Thyroid gland (tissue), 4 donors: ENCODE results near the gene FOXC2. TPM values are rescaled to one million over a fixed set of nuclear protein-coding genes. Genes with fewer than 3 reads are reported as not detected.

ENCODE experiments used
- DNase-seq, 2 donors: peaks; one replicate each; pipeline ENCODE4 v3.0.0-alpha.2; 2019
- H3K27ac ChIP-seq, 3 donors: fragments of 200-600 bp; sonication (generic); 1 replicate in 2 of 3; 2 replicates in 1 of 3; pipeline ENCODE4 v1.5.1; 2016 to 2019; ENCODE audit warnings: mild to moderate bottlenecking in 1 of 3, moderate library complexity in 1 of 3
- H3K27me3 ChIP-seq: fragments of 200-600 bp; sonication (generic); one replicate; pipeline ENCODE4 v1.5.1; 2019
- H3K36me3 ChIP-seq, 2 donors: fragments of 200-600 bp; sonication (generic); one replicate each; pipeline ENCODE4 v1.5.1; 2016 to 2019
- H3K4me1 ChIP-seq, 2 donors: fragments of 200-600 bp; sonication (generic); one replicate each; pipeline ENCODE4 v1.5.1; 2017 to 2019
- H3K4me3 ChIP-seq, 3 donors: fragments of 200-600 bp; sonication (generic); replicated peaks in 1 of 3; 1 replicate in 2 of 3; 2 replicates in 1 of 3; pipeline ENCODE4 v1.5.1; 2016; ENCODE audit warnings: mild to moderate bottlenecking in 1 of 3
- H3K9me3 ChIP-seq: fragments of 200-600 bp; sonication (generic); one replicate; pipeline ENCODE4 v1.5.1; 2017
- CTCF ChIP-seq, 6 experiments: fragments of 200-600 bp in 3 of 6; fragments of 450-650 bp in 3 of 6; sonication (generic) in 3 of 6; IDR thresholded peaks; one replicate each; pipeline ENCODE4 v1.5.1; 2016 to 2019; ENCODE audit warnings: antibody characterized with exemption in 6 of 6, mild to moderate bottlenecking in 2 of 6, inconsistent platforms in 1 of 6, moderate library complexity in 1 of 6
- POLR2A ChIP-seq, 2 donors: fragments of 450-650 bp; IDR thresholded peaks; one replicate each; pipeline ENCODE4 v1.6.1; 2017; ENCODE audit warnings: antibody characterized with exemption in 2 of 2, mild to moderate bottlenecking in 2 of 2, moderate library complexity in 1 of 2
- WGBS, 2 donors: methylation state at CpG; one replicate each; pipeline ENCODE4 v1.1.5; 2017; 5-methylcytosine and 5-hydroxymethylcytosine counted together
- intact Hi-C: fragments of 100-400 bp; cut with DNase I; formaldehyde crosslinking; loops from one replicate; pipeline ENCODE4 v1.15.1; 2023
- total RNA-seq, 4 donors: library from RNA; depleted of rRNA; stranded (reverse); fragments of >200 nt; gene quantifications; one replicate each; pipeline ENCODE4 v1.2.3, GENCODE V29; 2016

FOXC2 gene
- total RNA-seq, 4 donors from 2014 or later, result 1.9 to 4.0 (median 2.1) TPM

GRCh38 chr16:86604436-86605193, 38.0 kb downstream of the FOXC2 start:
- no peak overlapping the region for H3K4me3 ChIP-seq
- no peak for TF ChIP-seq CTCF (IDR thresholded peaks at IDR 0.05)
- TF ChIP-seq POLR2A (IDR thresholded peaks at IDR 0.05), result no peak
- H3K9me3 ChIP-seq, result no peaks in the 10 kb centered on the region
- 76 to 80% methylated on average over 16 of the region's 16 CpGs for WGBS, 2 donors
- no peak for DNase-seq
- no peaks in the 10 kb centered on the region for H3K36me3 ChIP-seq
- no peak overlapping the region for H3K27ac ChIP-seq
- H3K4me1 ChIP-seq, result no peaks in the 10 kb centered on the region
- intact Hi-C loops, result no loop called here
- H3K27me3 ChIP-seq, result no peaks in the 10 kb centered on the region

DNA sequence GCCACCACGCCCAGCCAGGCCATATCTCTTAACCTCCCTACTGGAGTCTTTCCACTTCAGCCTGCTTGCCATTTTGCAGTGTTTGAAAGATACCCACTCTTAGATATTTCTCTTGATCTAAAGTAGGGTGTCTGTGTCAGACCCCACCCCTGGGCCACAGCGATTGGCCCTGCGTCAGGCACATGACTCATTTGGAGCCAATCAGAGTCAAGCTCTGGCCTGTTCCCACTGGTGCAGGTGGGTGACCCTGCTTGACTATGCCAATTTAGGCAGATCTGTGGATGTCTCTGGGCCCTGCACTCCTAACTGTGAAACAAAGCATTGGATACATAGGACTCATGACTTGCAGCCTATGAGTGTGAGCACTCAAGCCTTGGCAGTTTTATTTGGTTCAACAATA, 39.3 kb downstream of the FOXC2 start:
- Histone ChIP-seq H3K27me3 (no peaks in the 10 kb centered on the region), H3K4me1 (no peaks in the 10 kb centered on the region), H3K36me3 (no peaks in the 10 kb centered on the region), H3K4me3 (no peak overlapping the region), H3K27ac (no peak overlapping the region), H3K9me3 (no peaks in the 10 kb centered on the region)
- intact Hi-C loops, result no loop called here
- no peak for TF ChIP-seq CTCF (IDR thresholded peaks at IDR 0.05)
- TF ChIP-seq POLR2A (IDR thresholded peaks at IDR 0.05), result no peak
- no peak for DNase-seq
- WGBS, 2 donors, result 92 to 100% methylated on average over 1 to 3 of the region's 3 CpGs

- Histone ChIP-seq H3K27me3 (no peaks in the 10 kb centered on the region), H3K4me1 (no peaks in the 10 kb centered on the region), H3K27ac (no peak overlapping the region), H3K4me3 (no peak overlapping the region), H3K9me3 (no peaks in the 10 kb centered on the region), H3K36me3 (no peaks in the 10 kb centered on the region)
- WGBS, 2 donors, result 28 to 45% methylated on average over 2 of the region's 2 CpGs
- TF ChIP-seq POLR2A (IDR thresholded peaks at IDR 0.05) (no peak), CTCF (IDR thresholded peaks at IDR 0.05) (no peak)
- intact Hi-C loops, result no loop called here
- no peak for DNase-seq
Observed at GRCh38 chr16:86608301-86608747, 41.7 kb downstream of the FOXC2 start.

DNA sequence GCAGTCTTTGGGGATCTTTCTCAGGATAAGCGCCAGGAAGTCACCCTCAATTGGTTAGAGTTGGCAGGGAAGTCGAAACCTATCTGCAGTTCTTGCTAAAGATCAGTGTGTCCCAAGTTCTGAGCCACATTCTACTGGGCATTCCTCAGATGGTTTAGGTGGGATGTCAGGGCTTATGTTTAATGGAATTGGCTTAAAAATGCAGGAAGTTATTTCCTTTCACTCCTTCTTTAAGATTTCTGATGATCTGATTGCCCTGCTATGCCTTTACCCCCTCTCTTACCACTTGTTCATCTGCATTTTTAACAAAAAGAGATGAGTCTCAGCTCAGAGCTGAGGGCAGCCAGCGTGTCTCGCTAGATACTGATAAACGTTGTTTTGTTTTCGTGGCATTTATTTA, 42.5 kb downstream of the FOXC2 start:
- H3K27me3 ChIP-seq, result no peaks in the 10 kb centered on the region
- no peak overlapping the region for H3K27ac ChIP-seq
- TF ChIP-seq POLR2A (IDR thresholded peaks at IDR 0.05) (no peak), CTCF (IDR thresholded peaks at IDR 0.05) (no peak)

GRCh38 chr16:86609661-86610060, 43.0 kb downstream of the FOXC2 start:
- H3K27ac ChIP-seq, result no peak overlapping the region

More for the DNA sequence above, 42.5 kb downstream of the FOXC2 start:
- H3K36me3 ChIP-seq, result no peaks in the 10 kb centered on the region
- no peak overlapping the region for H3K4me3 ChIP-seq
- H3K4me1 ChIP-seq, result no peaks in the 10 kb centered on the region
- WGBS, 2 donors, result 75 to 83% methylated on average over 6 of the region's 6 CpGs
- intact Hi-C loops, result no loop called here
- no peaks in the 10 kb centered on the region for H3K9me3 ChIP-seq
- no peak for DNase-seq

More at GRCh38 chr16:86609661-86610060, 43.0 kb downstream of the FOXC2 start:
- Histone ChIP-seq H3K4me3 (no peak overlapping the region), H3K36me3 (no peaks in the 10 kb centered on the region), H3K9me3 (no peaks in the 10 kb centered on the region), H3K4me1 (no peaks in the 10 kb centered on the region), H3K27me3 (no peaks in the 10 kb centered on the region)
- 81 to 82% methylated on average over 10 of the region's 10 CpGs for WGBS, 2 donors
- DNase-seq, result no peak
- TF ChIP-seq CTCF (IDR thresholded peaks at IDR 0.05) (no peak), POLR2A (IDR thresholded peaks at IDR 0.05) (no peak)
- intact Hi-C loops, result no loop called here
